HL-60 (cell line): ENCODE results near the gene TANGO2.

Source experiments
- DNase-seq, 2 experiments: peaks; one replicate each; pipeline ENCODE4 v3.0.0-alpha.2; 2010 to 2020; ENCODE audit warnings: low read depth in 1 of 2, low spot score in 1 of 2
- H3K27ac ChIP-seq: fragments of 250-450 bp; sonication (Bioruptor Pico); replicated peaks from 2 replicates; pipeline ENCODE4 v1.5.1; 2020; ENCODE audit warnings: mild to moderate bottlenecking, moderate library complexity
- H3K27me3 ChIP-seq: fragments of 250-450 bp; sonication (Bioruptor Pico); 2 replicates; pipeline ENCODE4 v1.5.1; 2021; ENCODE audit warnings: mild to moderate bottlenecking, moderate library complexity; ENCODE audit not compliant: insufficient read depth, poor library complexity, severe bottlenecking
- H3K4me3 ChIP-seq: replicated peaks from 2 replicates; pipeline ENCODE4 v1.5.1; 2011; ENCODE audit warnings: mild to moderate bottlenecking, control low read depth, low read length; ENCODE audit not compliant: insufficient read depth
- GABPA ChIP-seq: IDR thresholded peaks from 2 replicates; pipeline ENCODE4 v1.6.1; 2012; ENCODE audit warnings: low read depth
- POLR2AphosphoS5 ChIP-seq: IDR thresholded peaks from 2 replicates; pipeline ENCODE4 v1.6.1; 2012; ENCODE audit warnings: low read depth
- REST ChIP-seq: IDR thresholded peaks from 2 replicates; pipeline ENCODE4 v1.6.1; 2012; ENCODE audit warnings: low read depth; ENCODE audit not compliant: insufficient replicate concordance
- SPI1 ChIP-seq: IDR thresholded peaks from 2 replicates; pipeline ENCODE4 v1.6.1; 2012; ENCODE audit warnings: low read depth, mild to moderate bottlenecking, borderline replicate concordance
- TF ChIP-seq, protein P1 (sequence below): IDR thresholded peaks from one replicate; pipeline ENCODE4 v1.5.1; 2011; ENCODE audit warnings: low read length, control low read depth, inconsistent platforms; ENCODE audit not compliant: insufficient read depth

Gene TANGO2

DNA sequence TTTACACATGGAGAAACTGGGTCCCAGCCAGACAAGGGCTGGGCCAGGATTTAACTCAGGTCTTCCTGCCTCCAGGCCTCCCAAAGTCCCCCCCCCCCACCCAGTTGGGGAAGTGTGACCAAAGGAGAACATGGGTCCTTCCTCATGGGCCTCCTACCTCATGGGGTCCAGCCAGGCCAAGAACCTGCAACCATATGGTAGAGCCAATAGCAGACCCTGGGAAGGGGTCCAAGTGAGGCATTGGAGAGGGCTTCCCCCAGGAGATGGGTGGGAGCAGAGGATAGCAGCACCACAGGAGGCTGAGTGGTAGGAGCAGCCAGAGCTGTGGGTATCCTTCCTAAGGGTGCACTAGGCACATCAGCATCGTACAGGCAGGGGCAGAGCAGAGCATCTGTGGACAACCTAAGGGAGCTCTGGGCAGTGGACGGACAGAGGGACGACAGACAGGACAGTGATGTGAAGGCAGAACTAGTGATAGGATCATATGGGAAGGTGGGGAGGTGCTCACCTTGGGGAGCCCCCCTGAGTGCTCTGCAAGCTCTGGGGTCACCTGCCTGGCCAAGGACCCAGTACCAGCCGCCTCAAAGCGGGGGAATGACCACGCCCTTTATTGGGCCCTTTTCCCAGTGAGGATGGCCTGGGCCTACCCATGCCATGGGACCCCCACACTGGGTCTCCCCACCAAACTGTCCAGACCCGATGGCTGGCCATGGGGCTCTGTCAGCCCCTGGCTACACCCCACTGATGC is 8.7 kb upstream of the TANGO2 start:
- Histone ChIP-seq H3K27ac (no peak overlapping the region), H3K4me3 (no peak overlapping the region), H3K27me3 (peaks cover 6% of the 10 kb centered on the region)
- no peak for DNase-seq
- TF ChIP-seq POLR2AphosphoS5 (no peak), GABPA (no peak)
- TF ChIP-seq, protein P1, sequence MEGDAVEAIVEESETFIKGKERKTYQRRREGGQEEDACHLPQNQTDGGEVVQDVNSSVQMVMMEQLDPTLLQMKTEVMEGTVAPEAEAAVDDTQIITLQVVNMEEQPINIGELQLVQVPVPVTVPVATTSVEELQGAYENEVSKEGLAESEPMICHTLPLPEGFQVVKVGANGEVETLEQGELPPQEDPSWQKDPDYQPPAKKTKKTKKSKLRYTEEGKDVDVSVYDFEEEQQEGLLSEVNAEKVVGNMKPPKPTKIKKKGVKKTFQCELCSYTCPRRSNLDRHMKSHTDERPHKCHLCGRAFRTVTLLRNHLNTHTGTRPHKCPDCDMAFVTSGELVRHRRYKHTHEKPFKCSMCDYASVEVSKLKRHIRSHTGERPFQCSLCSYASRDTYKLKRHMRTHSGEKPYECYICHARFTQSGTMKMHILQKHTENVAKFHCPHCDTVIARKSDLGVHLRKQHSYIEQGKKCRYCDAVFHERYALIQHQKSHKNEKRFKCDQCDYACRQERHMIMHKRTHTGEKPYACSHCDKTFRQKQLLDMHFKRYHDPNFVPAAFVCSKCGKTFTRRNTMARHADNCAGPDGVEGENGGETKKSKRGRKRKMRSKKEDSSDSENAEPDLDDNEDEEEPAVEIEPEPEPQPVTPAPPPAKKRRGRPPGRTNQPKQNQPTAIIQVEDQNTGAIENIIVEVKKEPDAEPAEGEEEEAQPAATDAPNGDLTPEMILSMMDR = no peak

DNA sequence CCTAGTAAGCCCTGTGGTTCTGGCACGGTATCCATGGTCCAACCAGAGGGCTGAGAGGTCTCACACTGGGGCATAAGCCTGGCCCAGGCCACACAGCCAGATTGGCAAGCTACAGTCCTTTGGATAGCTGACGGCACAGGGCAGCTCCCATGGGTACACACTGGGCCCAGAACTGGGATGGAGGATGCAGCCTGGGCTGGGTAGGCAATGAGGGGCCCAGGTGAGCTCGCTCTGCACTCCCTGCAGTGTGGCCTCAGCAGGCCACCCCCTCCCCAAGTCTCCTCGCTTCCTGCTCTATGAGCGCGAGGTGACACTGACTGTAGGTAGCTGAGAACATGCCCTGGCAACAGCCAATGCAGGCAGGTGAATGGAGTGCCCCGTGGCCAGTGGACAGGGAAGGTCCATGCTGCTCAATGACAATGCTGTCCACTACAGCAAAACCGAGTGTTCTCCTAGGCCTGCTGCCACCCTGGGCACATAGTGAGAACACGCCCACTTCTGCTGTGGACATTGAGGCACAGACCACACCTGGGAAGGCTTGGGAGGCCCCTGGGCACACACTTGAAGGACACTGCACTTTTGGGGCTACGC is 8.1 kb upstream of the TANGO2 start:
- peaks cover 6% of the 10 kb centered on the region for H3K27me3 ChIP-seq
- H3K27ac ChIP-seq = no peak overlapping the region
- no peak for DNase-seq
- TF ChIP-seq, protein P1 = no peak
- TF ChIP-seq SPI1 = no peak
- no peak overlapping the region for H3K4me3 ChIP-seq

GRCh38 chr22:20013382-20013871 is 7.5 kb upstream of the TANGO2 start:
- TF ChIP-seq REST = no peak
- TF ChIP-seq, protein P1 = peak; percentile 3
- peaks cover 6% of the 10 kb centered on the region for H3K27me3 ChIP-seq
- peak in 1 of 2 experiments; percentile 35 for DNase-seq
- H3K4me3 ChIP-seq = no peak overlapping the region
- H3K27ac ChIP-seq = no peak overlapping the region

GRCh38 chr22:20014526-20015186 is 6.3 kb upstream of the TANGO2 start:
- H3K27me3 ChIP-seq = peaks cover 6% of the 10 kb centered on the region
- H3K4me3 ChIP-seq = no peak overlapping the region
- no peak for DNase-seq
- TF ChIP-seq REST = no peak
- TF ChIP-seq, protein P1 = no peak
- no peak for TF ChIP-seq POLR2AphosphoS5
- no peak for TF ChIP-seq GABPA
- TF ChIP-seq SPI1 = no peak
- no peak overlapping the region for H3K27ac ChIP-seq
